GF-D8 (cell line): ENCODE results near the gene PLXNA3.

Source experiments
- DNase-seq: peaks from one replicate; lab custom pipeline; 2025; lab: John Stamatoyannopoulos, UW

PLXNA3 gene

DNA sequence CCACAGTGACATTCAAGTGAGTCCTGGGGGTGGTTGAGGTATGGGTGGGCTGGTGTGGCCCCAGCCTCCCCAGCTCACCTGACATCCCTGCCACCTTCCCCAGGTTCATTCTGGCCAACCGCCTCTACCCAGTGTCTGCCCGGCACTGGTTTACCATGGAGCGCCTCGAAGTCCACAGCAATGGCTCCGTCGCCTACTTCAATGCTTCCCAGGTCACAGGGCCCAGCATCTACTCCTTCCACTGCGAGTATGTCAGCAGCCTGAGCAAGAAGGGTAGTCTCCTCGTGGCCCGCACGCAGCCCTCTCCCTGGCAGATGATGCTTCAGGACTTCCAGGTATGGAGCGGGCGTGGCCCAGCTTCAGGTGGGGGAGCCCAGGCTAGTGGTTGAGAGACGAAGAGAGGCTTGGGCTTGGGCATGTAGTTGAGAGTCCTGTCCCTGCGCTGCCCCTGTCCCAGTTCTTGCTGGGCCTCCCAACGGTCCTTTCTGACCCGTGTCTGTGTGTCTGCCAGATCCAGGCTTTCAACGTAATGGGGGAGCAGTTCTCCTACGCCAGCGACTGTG lies 22.8 kb upstream of the PLXNA3 start:
- no peak for DNase-seq

DNA sequence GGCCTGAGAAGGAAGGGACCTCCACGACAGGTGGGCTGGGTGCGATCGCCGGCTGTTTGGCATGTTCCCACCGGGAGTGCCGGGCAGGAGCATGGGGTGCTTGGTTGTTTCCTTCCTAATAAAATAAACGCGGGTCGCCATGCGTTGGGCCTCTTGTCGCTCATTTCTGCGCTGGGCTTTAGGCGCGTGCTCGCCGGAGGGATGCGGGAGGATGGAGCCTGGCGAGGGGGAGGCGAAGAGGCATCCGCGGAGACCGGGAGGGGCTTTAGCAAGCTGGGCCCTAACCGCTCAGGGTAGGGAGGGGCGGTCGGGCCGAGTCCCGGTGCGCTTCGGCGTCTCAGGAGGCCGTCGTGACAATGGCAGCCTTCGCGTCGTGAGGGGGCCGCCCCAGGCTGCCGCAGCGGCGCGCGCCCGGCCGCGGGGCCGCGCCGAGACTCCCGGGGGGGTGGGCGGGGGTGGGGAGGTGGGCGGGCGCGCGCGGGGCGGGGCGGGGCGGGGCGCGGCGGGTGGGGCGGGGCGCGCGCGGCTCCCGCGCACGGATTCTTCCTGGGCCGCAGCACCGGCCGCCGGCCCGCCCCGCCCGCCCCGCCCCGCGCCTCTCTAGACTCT lies 21.6 kb upstream of the PLXNA3 start:
- no peak for DNase-seq

DNA sequence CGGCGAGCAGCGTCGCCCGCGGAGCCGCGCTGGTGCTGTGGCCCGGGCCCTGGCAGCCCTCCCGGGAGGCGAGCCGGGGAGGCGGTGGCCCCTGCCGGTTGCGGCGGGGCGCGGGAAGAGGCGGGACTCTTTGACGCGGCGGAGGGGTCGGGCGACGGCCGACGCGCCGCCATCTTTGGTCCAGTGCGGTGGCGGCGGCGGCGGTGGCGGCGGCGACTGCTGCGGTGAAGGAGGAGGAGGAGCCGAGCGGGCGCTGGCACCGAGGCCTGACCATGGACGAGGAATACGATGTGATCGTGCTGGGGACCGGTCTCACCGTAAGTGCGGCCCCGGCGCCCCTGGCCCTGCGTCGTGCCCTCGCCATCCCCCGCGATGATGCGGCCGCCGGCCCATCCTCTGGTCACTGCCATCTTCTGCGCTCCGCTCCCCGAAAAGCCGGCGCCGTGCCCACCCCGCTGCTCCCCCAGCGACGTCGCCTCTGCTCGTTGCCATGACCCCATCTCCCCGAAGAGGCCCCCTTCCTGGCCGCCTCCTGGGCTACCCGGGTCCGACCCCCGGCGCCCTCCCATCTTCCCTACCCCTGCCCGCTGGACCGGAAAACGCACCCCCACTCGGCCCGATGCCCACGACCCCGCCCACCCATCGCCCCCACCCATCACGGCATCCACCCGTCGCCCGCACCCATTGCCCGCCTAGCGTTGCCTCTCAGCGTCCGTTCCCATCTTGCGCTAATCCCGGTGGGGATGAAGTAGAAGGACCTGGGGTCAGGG lies 20.9 kb upstream of the PLXNA3 start, which contains the start of gene GDI1:
GDI1 (plus strand) TSS at position 172 of the 770 bp plus-strand sequence; CDS start at position 273, 101 bp downstream.
- DNase-seq = no peak

DNA sequence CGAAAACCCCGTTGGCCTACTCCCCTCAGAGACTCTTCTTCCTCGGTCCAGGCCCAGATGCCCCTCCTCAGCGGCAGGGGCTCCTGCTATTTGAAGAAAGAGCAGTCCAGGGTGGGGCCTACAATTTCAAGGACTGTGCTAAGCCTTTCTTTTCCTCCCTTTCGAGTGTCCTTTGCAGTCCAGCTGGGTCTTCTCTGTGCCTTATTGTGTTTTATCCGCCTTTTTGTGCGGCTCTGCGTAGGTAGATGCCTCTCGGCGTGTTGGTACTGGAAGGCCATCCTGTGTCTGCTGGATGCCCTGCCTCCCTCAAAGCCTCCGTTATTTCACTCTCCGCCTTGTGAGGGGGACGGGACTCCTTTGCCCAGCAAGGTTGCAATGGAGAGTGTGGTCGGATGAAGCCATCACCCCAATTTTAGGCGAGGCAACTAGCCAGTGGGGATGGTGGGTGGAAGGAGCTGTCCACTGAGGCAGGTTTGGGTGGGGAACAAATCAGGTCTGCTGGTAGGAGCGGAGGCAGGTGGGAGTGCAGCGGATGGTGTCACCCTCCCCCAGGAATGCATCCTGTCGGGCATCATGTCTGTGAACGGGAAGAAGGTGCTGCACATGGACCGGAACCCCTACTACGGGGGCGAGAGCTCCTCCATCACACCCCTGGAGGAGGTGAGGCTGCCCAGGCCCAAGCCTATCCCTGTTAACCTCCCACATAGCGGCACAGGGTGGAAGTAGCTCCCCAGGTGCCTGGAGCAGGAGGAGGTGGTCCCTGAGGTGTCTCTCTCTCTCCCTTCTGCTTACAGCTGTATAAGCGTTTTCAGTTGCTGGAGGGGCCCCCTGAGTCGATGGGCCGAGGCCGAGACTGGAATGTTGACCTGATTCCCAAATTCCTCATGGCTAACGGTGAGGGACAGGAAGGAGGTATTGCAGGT lies 19.8 kb upstream of the PLXNA3 start:
- DNase-seq = no peak

DNA sequence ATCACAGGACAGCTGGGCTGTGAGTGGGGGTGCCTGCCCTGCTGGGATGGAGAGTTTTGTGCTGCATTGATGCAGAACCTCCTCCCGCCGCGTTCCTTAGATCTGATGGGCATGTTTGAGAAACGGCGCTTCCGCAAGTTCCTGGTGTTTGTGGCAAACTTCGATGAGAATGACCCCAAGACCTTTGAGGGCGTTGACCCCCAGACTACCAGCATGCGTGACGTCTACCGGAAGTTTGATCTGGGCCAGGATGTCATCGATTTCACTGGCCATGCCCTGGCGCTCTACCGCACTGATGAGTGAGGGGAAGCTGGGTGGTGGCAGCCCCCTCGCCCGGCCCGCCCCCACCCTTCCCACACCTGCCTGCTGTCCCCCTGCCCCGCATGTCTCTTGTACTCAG lies 18.2 kb upstream of the PLXNA3 start:
- DNase-seq = no peak

DNA sequence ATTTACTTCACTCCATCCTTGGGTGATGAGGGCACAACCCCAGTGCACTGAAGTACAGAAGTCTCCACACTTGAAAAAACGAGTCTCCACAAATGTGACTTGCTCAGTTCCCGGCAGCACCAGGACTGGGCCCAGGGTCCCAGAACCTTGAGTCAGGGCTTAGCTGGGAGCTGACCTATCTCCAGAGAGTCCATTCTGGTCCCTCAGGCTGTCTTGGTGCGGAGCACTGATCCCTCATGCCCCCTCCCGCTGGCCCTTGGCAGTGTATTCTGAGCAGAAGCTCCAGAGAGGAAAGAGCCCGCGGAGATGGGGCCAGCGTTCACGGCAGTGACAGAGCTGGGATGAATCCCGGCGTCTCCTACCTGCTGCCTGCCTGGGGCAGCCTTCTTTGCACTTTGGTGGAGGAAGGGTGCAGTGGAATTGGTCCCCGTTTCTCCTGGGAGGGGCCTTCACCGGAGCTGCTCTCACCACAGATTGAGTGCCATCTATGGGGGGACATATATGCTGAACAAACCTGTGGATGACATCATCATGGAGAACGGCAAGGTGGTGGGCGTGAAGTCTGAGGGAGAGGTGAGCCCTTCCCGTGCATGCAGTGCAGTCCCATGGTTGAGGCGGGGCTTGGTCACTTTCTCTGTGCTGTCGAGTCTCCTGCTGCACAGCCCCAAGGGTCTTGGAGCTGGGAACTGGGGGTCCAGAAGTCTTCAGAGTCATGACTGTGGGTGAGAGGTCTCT lies 17.3 kb upstream of the PLXNA3 start:
- DNase-seq = no peak

DNA sequence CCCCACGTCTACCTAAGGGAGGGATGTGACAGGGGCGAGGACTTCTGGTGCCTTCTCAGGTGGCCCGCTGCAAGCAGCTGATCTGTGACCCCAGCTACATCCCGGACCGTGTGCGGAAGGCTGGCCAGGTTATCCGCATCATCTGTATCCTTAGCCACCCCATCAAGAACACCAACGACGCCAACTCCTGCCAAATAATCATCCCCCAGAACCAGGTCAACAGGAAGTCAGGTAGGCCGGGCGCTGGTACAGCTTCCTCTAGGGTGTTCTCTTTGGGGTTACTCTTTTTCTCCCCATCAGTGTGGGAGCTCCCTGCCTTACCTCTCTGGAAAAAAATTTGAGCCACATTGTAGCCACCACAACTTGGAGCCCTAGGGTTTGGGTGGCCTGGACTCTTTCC lies 16.5 kb upstream of the PLXNA3 start:
- DNase-seq = no peak

DNA sequence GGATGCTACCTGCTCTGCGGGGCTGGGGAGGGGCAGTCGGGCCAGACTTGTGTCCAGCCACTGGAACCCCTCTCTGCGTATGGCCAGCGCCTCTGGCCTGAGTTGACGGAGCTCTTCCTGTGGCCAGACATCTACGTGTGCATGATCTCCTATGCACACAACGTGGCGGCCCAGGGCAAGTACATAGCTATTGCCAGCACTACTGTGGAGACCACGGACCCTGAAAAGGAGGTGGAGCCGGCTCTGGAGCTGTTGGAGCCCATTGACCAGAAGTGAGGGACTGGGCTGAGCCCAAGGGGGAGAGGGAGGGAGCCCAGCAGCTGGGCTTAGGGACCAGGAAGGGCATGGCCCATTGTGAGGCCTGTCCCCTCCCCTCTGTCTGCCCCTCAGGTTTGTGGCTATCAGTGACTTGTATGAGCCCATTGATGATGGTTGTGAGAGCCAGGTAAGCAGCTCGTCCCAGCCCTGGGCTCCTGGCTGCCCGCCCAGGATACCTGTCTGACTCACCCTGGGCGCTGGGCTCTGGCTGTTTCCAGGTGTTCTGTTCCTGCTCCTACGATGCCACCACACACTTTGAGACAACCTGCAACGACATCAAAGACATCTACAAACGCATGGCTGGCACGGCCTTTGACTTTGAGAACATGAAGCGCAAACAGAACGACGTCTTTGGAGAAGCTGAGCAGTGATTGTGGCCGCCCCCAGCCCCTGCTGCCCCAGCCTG lies 15.9 kb upstream of the PLXNA3 start:
- no peak for DNase-seq

DNA sequence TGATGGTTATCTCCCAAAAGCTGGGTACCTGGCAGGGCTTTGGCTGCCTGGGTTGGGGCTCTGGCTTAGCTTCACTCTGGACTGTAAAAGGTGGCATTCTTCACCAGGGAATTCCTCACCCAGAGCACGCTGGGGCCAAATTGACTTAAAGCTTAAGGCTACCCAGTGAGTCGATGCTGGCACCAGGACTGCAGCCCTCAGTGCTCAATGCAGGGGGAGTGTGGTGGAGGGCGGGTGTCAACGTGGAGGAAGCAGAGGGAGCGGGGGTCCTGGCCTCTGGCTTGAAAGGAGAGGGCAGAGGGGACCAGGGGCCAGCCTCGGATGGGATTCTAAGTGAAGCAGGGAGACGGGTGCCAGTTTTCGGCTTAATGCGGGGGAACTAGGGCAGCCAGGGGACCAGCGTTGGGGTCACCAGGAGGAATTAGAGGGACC lies 14.6 kb upstream of the PLXNA3 start:
- DNase-seq = no peak

DNA sequence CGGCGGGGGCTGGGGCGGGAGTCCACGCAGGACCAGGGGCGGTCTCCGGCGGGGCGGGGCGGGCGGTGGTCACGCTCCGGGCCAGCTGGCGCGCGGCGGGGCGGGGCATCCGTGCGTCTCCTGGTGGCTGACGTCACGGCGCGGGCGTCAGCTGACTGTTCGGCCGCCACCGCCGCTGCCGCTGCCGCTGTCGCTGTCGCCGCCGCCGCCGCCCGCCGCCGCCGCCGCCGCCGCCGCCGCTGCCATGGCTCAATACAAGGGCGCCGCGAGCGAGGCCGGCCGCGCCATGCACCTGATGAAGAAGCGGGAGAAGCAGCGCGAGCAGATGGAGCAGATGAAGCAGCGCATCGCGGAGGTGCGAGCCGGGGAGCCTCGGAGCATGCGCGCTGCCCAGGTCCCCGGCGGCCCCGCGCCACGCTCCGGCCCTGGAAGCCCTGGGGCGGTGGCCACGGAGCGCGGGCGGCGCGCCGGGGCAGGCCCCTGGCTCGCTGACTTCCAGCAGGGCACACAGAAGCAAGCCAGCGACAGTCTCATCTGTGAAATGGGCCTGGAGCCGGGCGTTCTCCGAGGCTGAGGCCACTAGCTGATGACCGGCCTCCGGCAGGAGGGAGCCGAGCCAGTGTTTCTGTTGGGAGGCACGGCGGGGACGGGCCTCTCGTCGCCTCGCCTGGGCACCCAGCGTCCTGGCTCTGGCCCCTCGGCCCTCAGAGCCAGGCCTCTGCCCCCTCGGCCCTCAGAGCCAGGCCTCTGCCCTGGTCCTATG lies 13.9 kb upstream of the PLXNA3 start, which contains the start of gene FAM50A:
FAM50A (plus strand) TSS at position 150 of the 763 bp plus-strand sequence; CDS start at position 245, 95 bp downstream.
- no peak for DNase-seq

DNA sequence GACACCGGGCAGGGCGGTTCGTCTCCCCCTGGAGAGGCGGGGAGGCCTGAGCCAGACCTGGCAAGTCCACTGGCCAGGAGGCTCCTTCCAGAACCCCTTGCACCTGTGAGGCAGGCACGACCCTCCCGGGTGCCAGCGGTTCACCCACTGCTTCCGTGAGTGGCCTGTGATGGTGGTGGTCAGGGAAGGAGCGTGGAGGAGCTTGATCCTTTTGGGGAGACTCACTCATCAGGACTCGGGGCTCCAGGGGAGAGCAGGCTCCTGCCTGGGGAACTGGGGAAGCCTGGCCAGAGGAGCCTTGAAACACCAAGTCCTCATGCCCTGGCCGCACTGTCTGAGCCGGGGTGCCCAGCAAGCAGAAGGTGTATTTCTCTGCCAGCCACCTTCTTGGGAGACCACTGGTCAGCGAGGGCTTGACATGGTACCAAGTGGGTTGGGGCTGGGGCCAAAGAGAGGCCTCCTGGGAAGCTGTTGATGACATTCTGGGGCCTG lies 13.3 kb upstream of the PLXNA3 start:
- no peak for DNase-seq

DNA sequence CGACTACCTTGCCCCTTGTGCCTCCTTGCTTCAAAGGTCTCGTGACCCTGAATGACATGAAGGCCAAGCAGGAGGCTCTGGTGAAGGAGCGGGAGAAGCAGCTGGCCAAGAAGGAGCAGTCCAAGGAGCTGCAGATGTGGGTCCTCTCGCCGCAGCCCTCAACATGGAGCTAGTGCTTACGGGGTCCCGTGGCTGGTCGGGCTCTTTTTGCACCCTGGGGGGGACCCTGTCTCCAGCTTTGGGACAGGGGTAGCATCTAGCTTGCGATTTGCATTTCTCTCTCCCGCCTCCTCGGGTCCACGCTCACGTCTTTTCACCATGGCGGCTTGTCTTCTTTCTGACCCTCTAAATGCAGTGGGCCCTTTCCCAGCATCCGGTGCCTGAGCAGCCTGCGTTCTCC lies 12.3 kb upstream of the PLXNA3 start:
- no peak for DNase-seq

DNA sequence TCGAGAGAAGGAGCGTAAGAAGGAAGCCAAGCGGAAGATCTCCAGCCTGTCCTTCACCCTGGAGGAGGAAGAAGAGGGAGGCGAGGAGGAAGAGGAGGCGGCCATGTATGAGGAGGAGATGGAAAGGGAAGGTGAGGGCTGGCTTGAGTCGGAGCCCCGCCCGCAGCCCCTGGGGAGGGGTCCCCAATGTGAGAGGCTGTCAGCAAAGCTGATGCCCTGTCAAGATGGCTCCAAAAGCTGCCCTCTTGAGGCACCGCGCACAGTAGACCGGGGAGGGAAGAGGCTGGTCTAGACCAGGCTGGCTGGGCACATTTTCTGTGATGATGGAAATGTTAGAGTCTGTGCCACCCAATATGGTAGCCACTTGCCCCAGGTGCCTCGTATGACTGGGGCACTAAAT lies 11.7 kb upstream of the PLXNA3 start:
- no peak for DNase-seq

DNA sequence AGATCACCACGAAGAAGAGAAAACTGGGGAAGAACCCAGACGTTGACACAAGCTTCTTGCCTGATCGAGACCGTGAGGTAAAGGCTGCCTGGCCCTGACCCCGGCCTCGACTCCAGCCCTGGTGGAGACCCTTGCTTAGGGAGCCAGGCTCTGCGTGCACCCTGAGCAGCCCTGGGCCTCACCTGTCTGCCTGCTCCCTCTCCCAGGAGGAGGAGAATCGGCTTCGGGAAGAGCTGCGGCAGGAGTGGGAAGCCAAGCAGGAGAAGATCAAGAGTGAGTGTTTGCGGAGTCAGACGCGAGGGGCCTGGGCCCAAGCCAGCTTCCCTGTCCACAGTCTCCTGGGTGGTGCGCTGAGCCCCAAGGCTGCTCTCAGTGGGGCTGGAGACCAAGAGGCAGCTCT lies 9.6 kb upstream of the PLXNA3 start:
- no peak for DNase-seq

DNA sequence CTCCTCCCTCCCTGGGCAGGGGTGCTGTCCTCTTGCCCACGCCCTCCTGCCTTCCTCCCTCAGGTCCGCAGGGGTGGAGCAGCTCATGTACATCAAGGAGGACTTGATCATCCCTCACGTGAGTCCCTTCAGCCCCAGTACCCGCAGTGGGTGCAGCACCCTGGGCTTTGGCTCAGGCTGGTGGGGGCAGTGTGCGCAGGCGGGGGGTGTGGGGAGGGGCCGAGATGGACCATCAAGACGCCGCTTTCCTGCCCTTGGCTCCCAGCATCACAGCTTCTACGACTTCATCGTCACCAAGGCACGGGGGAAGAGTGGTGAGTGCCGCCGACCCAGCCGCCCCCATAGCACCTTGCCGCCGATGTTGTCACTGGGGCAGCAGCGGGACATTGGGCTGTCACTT lies 8.5 kb upstream of the PLXNA3 start:
- DNase-seq = no peak

DNA sequence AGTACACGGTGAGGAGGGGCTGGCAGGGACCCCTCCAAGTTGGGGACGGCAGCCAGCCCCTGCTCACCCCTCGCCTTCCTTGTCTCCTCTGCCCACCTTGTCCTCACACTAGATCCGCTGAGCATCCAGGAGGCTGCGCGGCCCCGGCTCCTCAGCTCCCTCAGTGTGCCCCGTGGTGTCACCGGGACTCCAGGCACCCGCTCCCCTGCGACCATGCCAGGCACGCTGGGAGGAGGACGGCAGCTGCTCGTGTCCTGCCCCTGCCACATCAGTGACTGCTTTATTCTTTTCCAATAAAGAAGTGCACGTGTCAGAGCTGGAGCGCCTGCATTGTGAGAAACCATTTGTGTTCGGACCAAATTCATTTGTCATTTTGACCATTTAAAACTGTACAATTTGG lies 7.8 kb upstream of the PLXNA3 start:
- no peak for DNase-seq

DNA sequence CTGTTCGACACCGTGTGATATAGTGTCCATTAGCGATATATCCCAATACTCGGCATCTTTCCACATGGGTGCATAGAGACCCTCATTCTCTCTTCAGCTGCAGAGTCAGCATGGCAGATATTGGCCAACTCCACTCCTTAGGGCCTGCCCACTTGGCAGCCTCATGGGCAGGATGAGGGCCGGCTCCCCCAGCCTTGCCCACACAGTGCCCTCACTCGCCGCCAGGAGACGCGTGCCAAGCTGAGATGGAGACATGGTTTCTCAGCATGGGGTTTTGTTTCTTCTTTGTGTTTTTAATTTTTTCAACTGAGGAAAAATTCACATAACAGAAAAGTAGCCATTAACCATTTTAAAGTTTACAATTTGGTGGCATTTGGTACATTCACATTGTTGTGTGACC lies 5.3 kb upstream of the PLXNA3 start:
- no peak for DNase-seq

DNA sequence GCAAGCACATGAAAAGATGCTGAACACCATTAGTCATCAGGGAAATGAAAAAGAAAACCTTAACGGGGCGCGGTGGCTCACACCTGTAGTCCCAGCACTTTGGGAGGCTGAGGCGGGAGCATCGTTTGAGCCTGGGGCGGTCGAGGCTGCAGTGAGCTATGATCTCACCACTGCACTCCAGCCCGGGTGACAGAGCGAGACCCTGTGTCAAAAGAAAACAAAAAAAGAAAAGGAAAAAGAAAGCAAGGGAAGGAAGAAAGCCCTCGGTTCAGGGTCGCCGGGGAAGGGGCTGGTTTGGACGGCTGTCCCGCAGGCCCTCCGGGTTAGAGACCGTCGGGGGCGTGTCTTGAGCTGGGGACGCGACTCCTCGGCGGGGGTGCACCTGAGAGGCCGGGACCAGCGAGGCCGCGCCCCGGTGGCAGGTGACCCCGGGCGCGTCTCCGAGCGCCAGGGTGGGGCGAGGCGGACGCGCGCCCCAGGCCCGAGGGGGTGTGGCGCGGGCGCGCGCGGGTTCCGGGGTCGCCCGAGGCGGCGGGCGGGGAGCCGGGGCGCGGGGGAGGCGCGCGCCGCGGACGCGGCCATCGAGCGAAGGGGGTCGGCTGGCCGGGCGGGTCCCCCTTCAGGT lies 478 bp upstream of the PLXNA3 start:
- no peak for DNase-seq
